NT2/D1 (cell line): ENCODE measurements around the gene ACO2.

Experiments
- SUZ12 ChIP-seq: IDR thresholded peaks from 2 replicates; pipeline ENCODE4 v1.6.1; 2011; ENCODE audit not compliant: insufficient read length, insufficient read depth; ENCODE audit errors: extremely low read depth
- YY1 ChIP-seq: IDR thresholded peaks from 2 replicates; pipeline ENCODE4 v1.6.1; 2011; ENCODE audit not compliant: insufficient read length, insufficient read depth
- ZNF274 ChIP-seq: IDR thresholded peaks from 2 replicates; pipeline ENCODE4 v1.6.1; 2011; ENCODE audit warnings: mild to moderate bottlenecking, low read depth, low read length

- no peak for TF ChIP-seq YY1
- no peak for TF ChIP-seq ZNF274
- no peak for TF ChIP-seq SUZ12
Observed at GRCh38 chr22:41560095-41560471, 91.2 kb downstream of the ACO2 start.
